HG03378 (cell line): ENCODE measurements around the gene ABCB11.
"Not testable (repeated sequence)": the region's sequence is repeated elsewhere in the genome, so short reads cannot be mapped to it uniquely, and the experiment has no call there.

Source experiments
- ATAC-seq: cut with Tn5 transposase; IDR thresholded peaks from one replicate; pipeline ENCODE4 v1.9.1; 2021; ENCODE audit warnings: mild to moderate bottlenecking, moderate library complexity; ENCODE audit not compliant: unreplicated experiment

ABCB11 gene

DNA sequence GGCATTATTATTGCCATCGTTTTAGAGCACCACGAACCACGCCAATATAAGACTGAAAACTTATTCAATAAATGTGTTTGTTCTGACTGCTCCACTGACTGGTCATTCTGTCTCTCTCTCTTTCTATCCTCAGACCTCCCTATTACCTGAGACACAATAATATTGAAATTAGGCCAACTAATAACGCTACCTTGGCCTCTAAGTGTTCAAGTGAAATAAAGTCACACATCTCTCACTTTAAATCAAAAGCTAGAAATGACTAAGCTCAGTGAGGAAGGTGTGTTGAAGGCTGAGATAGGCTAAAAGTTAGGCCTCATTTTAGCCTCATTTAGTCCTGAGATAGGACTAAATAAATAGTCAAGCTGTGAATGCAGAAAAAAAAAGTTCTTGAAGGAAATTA lies 91.2 kb downstream of the ABCB11 start:
- peak; percentile 77 for ATAC-seq

DNA sequence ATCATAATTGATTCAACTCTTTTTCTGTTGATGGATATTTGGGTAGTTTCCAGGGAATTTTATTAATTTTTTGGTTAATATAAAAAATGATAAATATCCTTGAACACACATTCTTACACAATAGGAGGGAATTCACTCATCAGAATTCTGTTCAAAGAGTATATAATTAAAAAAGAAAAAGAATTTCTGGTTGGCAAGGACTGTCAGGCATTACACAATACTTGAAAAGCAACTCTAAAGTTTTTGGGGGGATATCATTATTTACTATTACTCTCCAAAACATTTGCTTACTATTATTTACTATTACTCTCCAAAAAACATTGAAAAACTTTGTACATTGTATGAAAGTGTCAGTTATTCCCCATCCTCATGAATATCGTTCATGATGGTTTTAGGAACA lies 92.1 kb downstream of the ABCB11 start:
- ATAC-seq = no peak

DNA sequence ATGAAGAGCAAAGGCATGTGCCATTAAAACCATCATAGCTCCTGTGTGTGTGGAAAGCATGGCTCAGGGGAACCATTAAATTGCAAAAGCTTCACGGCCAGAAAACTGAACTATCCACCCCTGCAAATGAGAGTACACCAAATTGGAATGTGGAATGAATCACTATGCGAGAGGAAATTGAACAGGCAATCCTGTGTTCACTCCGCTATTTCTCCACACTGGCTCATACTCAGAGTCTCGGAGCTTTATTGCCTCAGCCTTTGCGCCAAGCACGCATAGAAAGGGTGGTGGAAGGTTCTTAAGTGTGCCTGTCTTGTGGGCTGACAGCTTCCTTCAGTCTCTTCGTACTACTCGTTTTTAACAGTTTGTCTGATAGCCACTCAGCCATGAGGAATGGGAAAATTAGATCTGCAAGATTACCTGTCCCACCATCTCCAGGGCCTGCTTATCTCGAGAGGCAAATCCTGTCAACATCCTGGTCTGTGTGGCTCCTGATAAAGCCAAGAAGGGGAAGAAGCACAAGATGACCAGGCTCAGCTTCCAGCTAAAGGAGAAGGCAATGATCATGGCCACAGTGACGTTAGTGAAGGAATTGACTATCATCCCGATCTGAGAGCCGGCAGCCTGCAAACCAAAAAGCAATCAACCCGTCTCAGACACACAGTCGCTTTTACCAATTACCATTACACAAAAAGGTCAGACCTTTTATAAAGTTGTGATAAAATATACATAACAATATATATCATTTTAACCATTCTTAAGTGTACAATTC lies 95.1 kb downstream of the ABCB11 start:
- ATAC-seq = no peak

DNA sequence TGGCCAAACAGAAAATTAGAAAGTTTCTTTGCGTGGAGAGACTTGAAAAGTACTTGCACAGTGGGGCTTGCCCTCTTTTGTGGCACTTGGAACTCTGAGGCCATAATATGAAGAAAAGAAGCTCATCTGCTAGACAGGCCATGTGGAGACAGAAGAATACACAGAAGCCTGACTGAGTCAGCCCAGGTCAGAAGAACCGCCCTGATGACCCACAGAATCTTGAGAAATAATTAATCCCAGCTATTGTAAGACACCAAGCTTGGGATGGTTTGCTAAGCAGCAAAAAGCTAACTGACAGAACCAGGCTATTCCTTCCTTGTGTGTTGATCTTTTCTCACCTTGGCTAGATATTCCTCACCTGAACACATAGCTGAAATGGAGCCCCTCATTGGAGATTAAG lies 96.3 kb downstream of the ABCB11 start:
- no peak for ATAC-seq

DNA sequence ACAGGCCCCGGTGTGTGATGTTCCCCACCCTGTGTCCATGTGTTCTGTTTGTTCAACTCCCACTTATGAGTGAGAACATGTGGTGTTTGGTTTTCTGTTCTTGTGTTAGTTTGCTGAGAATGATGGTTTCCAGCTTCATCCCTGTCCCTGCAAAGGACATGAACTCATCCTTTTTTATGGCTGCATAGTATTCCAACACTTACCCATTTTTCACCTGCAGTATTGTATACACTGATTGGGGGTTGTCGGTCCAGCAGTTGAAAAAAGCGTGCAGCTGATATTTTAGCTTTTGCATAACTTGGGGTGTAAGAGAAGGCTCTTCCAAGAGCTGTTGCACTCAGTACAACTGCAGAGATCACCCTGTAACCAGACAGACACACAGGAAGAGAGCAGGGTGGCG lies 99.0 kb downstream of the ABCB11 start:
- not testable (repeated sequence) for ATAC-seq

DNA sequence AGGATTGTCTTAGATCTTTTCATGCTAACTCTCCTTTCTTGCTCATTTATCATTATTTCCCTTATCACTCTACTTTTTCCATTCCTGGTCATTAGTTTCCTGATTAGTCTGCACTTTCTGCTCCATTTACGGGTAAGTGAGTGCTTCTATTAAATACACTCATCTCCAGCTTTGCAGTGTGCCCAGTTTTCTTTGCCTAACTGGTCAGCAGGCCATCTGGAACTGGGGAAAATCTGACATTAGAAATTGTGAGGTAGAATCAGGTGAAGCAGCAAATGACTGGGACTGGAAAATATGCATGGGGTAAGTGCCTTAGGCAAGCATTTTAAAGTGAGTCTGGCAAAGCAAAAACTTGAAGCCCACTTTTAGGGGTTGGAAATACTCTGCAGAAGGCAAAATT lies 100.9 kb downstream of the ABCB11 start:
- no peak for ATAC-seq

DNA sequence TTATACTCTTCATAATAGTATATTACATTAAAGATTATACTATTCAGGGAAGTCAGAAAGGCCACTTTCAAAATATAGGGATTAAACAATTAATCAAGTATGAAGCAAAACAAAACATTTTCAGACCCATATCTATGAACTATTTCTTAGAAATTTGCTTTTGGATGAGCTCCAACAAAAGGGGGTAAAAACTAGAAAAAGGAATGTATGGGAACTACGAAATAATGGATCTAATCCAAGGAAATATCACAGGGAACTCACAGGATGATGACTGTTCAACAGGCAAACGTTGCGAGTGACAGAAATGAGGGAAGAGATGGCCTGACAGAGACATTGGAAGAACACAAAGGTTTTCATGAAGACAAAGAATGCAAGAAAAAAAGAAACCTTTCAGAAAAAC lies 102.1 kb downstream of the ABCB11 start:
- ATAC-seq = no peak

DNA sequence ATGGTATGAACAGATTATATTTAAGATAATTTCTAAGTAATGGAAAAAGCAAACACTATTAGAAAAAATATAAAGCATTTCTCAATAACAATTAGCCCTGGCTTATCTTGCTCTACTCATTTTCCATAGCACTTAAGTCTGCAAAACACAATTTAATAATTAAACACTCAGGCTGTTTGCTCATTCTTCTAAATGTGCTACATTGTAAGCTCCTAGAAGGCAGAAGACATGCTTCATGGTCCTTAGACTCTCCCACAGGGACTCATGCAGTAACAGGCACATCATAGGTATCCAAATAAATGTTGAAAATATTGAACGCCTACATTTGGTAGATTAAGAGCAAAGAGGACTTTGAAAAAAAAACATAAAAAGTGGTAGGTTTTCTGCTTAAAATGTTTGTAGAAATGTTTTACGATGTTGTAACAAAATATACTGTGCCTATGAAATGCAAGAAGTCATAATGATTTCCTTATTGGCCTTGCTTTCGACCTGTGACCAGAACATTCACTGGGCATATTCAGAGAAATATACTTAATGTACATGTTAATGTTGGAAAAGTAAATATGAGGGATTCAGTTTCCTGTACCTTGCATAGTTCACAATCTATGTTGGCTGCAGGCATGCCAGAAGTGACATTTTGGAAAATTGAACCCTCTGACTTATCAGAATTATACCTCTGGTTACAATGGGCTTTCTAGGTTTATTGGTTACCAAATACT lies 102.9 kb downstream of the ABCB11 start:
- ATAC-seq = no peak

DNA sequence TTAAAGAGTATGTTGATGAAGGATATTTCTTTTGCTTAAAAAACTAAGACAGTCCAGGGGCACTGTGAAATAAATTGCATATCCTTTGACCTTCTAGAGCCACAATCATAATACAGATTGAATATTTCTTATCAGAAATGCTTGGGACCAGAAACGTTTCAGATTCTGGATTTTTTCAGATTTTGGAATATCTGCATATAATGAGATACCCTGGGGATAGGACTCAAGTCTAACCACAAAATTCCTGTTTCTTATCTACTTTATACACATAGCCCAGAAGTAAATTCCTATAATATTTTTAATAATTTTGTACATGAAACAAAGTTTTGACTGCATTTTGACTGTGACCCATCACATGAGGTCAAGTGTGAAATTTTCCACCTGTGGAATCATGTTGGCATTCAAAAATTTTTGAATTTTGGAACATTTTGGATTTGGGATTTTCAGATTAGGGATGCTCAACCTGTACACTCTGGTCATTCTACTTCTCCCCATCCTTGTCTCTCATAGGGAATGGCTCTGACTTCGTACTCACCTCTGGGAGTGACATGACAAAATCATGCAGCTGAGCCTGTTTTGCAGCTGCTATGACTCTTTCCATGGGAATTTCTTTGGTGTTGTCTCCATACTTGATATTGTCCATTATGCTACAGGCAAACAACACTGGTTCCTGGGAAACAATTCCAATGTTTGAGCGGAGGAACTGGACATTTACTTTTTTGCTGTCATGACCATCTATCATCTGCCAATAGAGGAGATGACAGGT lies 104.3 kb downstream of the ABCB11 start:
- no peak for ATAC-seq

DNA sequence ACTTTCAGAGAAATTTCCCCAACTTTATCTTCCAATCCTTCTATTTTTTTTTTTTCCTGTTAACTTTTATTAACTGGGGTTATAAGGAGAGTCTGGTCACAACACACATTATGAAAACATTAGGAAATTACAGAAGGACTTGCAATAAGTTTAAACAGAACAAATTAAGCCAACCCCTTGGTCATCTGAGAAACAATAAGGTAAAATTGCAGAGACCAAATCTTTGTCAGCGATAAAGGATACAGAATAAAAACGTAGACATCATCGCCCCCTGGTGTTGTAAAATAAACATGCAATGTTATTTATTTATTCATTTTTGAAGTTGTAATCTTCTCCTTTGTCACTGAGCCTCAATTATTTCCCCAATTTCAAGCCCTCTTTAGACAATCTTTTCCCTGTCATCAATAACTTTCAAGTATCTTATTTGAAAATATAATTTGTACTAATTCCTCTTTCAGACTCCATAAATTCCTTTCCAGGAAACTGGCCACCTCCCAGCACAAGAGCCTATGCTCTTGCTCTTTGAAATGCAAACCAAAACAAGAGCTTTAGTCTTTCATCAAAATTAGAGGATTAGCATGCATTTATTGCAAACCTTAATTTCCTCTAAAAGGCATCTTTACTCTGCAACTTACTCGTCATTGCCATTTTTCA lies 110.5 kb downstream of the ABCB11 start:
- no peak for ATAC-seq

DNA sequence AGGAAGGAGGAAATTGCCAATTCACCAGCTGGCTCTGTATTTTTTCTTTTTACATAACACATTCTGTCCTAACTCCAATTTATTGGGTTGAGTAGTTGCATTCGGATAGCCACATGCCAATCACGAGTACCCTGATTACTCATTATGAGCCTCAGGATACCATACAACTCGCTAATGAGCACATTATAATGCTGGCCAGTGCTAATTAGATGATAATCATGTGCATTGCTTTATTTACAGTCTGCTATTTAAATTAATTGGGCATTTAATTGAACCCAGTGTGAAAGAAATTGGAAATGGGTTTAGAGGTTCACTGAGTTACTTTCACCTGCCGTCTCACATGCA lies 114.8 kb downstream of the ABCB11 start:
- ATAC-seq = no peak

DNA sequence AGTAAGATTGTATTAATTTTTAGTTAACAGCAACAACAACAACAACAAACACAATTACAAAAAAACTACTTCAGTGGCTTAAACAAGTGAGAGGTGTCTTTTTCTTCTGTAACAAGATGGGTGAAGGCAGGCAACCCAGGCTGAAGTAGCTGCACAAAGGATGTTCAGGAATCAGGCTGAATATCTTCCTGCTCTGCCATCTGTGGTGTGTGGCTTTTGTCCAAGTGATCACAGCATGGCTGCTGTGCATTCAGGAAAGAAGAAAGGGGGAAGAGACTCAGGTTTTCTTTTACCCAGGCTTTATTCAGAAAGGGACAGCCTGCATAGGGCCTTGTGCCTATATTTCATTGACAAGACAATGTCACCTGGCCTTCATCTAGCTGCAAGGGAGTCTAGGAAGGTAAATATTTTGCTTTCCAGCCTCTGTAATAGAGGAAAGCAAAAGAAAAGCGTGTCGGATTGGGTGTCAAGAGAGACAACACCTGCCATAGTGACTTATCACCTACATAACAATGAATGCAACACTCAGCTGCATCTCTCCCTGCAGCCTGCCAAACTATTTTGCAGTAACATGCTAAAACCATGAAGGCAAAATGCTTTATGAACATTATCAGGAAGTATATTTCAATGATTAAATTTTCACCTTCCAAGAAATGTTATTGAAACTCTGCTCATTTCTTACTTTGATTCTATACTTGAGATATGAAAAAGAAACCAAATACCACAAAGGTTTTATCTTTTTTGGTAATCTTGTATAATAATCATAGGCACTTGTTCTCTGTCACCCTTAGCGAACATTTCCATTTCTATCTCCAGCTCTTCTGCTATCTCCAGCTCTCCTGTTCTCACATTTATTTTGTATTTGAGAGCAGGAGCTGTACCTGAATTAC lies 115.4 kb downstream of the ABCB11 start:
- ATAC-seq = no peak

DNA sequence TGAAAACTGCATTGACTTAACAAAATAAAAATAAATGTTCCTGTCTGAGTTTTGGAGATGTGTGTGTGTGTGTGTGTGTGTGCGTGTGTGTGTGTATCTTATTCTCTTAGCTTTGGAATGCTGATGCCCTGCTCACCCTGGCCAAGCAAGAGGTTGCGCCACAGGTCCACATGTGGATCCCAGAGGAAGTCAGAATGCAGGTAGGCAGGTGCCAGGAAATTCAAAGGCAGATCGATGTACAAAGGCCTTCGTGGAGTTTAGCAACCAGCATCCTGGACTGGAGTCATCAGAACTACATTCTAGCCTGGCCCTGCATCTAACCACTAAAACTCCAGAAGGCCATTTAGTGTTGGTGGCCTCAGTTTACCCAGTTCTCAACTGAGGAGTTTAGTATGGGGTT lies 117.6 kb downstream of the ABCB11 start:
- ATAC-seq = no peak

DNA sequence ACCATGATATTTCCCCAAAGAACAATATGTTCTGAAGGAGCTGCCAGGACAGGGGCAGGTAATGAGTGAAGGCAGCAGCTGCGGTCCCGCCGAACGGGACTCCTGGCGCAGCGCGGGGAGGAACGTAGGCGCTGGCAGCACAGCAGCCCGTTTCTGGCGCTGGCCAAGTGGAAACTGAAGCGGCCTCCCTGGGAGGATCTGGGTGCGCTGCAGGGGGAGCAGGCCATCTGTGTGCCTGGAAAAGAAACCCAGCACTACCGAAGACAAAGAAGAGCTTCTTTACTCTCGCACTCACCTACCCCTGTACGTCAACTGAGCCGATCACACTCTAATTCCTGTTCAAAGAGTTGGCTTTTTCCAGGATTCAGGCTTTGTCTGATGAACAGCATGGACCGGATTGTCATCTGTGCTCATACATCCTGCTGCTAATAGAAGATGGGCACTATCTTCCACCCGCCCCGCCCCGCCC lies 118.2 kb downstream of the ABCB11 start:
- ATAC-seq = no peak

DNA sequence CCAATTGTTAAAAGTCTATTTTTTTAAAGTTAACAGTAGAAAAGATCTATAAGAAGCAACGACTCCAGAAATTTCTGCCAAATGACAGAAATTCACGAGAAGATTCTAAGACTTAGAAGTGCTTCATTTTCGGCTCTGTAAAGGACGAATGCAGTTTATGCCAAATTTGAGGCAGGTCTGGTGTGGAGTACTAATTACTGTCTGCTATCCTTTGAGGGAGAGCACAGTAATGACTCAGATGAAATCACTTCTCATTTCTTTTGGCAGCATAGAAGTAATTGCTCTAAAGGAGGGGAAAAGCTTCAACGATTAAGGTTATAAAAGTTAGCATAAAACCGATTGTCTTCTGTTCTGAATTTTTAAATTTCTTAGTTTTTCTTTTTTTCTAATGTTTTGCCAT lies 118.7 kb downstream of the ABCB11 start:
- ATAC-seq = no peak

DNA sequence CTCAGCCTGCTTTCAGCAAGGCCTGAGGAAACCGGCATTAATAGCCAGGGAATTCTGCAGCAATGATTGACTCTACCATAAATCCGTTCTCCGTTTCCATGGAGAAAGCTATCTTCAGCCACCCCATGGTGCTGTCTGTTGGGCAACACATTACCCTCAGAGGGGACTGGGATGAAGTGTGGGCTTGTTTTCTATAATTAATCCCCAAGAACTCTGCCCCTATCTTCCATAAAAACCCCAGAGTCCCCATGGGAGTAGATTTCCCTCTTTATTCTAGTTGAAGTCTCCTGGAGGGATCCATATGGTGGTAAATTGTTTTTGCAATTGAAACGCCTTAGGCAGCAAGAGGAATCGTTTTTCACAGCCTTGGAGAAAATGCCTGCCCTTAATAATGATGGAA lies 120.8 kb downstream of the ABCB11 start:
- ATAC-seq = no peak

DNA sequence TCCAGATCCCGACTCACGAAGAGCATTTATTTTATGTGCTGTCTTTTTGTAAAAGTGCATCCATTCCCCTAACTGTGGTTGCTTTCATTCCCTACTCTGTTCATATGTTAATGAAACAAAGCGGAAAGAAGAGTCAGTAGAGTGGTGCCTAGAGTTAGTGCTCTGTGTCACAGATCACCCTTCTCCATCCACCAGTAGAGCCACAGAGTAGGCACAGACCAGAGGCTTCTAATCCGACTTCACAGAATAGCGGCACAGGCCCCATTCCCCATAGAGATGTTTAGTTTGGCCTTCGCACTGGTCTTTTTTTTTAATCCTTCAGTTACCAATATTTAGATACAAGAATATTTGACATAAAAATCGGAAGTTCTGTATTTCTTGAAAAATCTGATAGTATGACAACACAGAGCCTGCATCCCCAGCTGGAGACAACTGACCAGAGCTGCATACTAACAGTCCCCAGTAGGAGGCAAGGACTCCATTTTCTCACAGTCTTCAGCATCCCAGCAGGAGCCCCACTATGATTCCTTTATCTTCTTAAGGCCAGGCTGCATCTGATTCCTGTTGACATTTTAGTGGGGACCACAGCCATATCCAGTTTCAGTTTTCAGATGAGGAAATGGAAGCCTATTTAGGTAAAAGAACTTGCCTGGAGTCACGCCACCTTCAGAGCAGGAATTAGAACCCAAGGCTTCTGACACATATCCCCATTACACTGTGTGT lies 123.0 kb downstream of the ABCB11 start:
- ATAC-seq = no peak

DNA sequence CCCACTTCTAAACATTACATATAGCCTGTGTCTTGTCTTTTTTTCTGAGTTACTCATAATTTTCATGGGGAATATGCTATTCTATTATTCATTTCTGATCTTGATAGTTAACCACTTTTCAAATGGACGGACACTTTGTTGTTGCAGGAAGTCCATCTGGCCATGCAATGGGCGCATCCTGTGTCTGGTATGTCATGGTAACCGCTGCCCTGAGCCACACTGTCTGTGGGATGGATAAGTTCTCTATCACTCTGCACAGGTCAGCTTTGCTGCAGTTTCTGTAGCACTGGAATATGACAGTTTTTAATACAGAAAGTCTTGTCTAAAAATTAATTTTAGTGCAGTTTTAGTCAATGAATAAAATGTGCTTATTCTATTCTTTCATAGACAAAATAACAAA lies 126.8 kb downstream of the ABCB11 start:
- no peak for ATAC-seq

DNA sequence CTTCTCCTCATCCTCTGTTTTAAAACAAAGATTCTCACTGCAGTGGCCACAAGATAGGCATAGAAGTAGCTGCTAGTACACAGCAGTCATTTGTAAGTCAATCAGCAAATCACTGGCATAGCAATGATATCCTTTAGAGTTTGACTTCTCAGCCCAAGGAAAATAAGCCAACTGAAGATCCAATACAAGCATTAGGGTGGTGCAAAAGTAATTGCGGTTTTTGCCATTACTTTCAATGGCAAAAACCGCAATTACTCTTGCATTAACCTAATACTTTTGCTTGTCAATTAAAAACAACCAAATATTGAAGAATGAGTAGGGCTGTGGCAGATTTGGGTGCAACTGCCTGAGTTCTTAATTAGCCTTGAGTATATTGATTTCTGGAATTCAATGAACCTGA lies 127.2 kb downstream of the ABCB11 start:
- ATAC-seq = no peak

DNA sequence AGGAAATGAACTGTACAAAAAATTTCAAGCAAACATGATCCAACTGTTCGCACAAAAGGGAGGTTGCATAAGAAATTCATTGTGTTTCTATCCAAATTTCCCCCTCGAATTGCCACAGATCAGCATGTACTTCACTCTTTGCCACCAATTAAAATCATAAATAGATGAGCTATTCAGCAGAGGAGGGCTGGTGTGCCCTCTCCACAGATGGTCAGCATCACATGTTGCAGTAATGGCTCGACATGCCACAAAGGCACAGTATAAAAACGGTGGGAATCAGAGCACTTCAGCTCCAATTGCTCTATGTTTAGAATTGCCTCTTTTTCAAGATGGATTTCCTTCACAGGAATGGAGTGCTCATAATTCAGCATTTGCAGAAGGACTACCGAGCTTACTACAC lies 130.1 kb downstream of the ABCB11 start, which contains the start of gene G6PC2:
Gene G6PC2, plus strand, starts transcription at position 289 of the 400 bp plus-strand sequence. Its CDS starts 41 bp downstream, at position 330.
- ATAC-seq = no peak
